Subcutaneous abdominal adipose tissue (tissue), 5 donors: Measurements from ENCODE around the gene EN2.
"Not testable (repeated sequence)": the region's sequence is repeated elsewhere in the genome, so short reads cannot be mapped to it uniquely, and the experiment has no call there.

ENCODE experiments used
- H3K27ac ChIP-seq: one replicate; pipeline ENCODE4 v1.7.0; 2013; ENCODE audit warnings: low read depth, mild to moderate bottlenecking, inconsistent platforms, low read length, moderate library complexity
- H3K27me3 ChIP-seq, 5 donors: one replicate each; pipeline ENCODE4 v1.7.0; 2013; ENCODE audit warnings: low read length in 5 of 5, inconsistent platforms in 1 of 5; ENCODE audit not compliant: control insufficient read depth in 5 of 5, insufficient read depth in 4 of 5
- H3K36me3 ChIP-seq, 5 donors: one replicate each; pipeline ENCODE4 v1.7.0; 2013; ENCODE audit warnings: low read length in 5 of 5; ENCODE audit not compliant: control insufficient read depth in 5 of 5, insufficient read depth in 5 of 5
- H3K4me1 ChIP-seq, 5 donors: one replicate each; pipeline ENCODE4 v1.7.0; 2013; ENCODE audit warnings: low read length in 5 of 5, mild to moderate bottlenecking in 3 of 5, moderate library complexity in 1 of 5; ENCODE audit not compliant: control insufficient read depth in 5 of 5, insufficient read depth in 5 of 5
- H3K4me3 ChIP-seq, 5 donors: one replicate each; pipeline ENCODE4 v1.7.0; 2013; ENCODE audit warnings: low read length in 5 of 5, low read depth in 1 of 5
- H3K9ac ChIP-seq, 5 donors: one replicate each; pipeline ENCODE4 v1.7.0; 2013; ENCODE audit warnings: low read length in 5 of 5, mild to moderate bottlenecking in 4 of 5, moderate library complexity in 3 of 5
- H3K9me3 ChIP-seq, 5 donors: one replicate each; pipeline ENCODE4 v1.7.0; 2013; ENCODE audit warnings: low read length in 5 of 5; ENCODE audit not compliant: control insufficient read depth in 5 of 5
- donor health status: healthy.
- donor health status: healthy.
- donor health status: healthy.
- donor health status: healthy.
- donor health status: healthy.

Gene EN2

DNA sequence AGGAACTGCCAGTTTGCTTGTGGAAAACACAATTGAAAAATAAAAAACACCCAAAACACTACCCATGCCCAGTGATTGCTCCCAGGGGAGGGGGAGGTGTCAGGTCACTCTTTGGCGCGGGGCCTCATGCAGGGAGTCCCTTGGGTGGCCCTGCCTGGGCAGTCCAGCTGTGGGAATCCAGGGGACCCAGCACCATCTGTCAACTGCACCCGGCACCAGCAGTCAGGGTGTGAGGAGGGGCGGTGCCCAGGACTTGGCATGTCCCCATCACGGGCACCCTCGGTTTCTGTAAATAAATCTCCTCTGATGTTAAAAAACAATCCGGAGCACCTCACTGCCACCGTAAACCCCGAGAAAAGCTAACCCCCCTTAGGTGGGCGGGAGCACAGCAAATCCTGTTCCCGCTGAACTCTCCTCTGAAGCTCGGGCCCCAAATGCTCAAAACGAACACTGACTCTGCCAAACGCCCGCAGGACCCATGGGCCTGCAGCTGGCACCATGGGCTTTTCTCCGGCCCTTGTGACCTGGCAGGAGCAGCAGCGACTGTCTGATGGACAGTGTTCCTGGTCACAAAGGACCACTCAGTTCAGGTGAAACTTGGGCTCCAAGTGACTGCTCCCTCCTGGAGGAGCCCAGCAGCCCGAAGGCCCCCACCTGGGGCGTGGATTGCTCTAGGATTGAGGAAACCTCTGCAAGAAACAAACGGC is 18.5 kb upstream of the EN2 start:
- Histone ChIP-seq H3K36me3 (no peaks in the 10 kb centered on the region), H3K9ac (no peak overlapping the region), H3K4me1 (no peaks in the 10 kb centered on the region), H3K4me3 (no peak overlapping the region), H3K9me3 (no peaks in the 10 kb centered on the region), H3K27me3 (peaks cover 27 to 68% (median 52%) of the 10 kb centered on the region in 5 donors), H3K27ac (no peak overlapping the region)

DNA sequence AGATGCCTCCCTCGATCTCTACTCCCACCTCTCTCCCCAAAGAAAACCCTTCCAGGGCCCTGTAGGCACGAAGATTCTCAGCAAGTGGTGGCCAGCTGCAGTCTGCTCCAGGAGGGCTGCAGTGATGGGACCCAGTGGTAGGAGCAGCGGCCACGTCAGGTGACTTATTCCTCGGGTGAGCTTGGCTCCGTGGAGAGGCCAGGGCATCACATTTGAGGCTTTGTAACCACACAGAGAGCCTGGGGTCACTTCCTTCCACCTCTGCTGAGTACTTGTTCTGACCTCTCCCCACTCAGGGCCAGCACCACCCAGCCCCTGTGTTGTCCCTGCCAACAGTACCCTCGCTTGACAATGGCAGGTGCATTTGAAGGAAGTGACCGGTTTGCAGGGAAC is 17.9 kb upstream of the EN2 start:
- Histone ChIP-seq H3K4me1 (no peaks in the 10 kb centered on the region), H3K9ac (no peak overlapping the region), H3K9me3 (no peaks in the 10 kb centered on the region), H3K36me3 (no peaks in the 10 kb centered on the region), H3K4me3 (no peak overlapping the region), H3K27me3 (peaks cover 27 to 69% (median 54%) of the 10 kb centered on the region in 5 donors), H3K27ac (no peak overlapping the region)

DNA sequence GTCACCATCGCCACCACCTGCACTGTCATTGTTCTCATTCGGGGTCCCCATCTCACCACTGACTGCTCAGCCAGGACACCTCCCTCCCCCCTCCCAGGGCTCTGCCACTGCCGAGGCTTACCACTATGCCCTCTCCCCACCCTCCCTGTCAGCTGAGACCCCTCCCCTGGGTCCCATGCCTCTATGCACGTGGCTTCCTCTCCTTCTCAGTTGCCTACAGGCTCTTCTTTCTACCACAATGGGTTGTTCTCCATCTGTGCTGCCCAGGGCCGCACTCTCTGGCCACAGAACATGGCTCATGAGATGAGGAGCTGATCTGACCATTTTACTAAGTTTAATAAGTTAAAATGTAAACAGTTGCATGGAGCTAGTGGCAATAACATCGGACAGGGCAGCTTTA is 16.1 kb upstream of the EN2 start:
- Histone ChIP-seq H3K4me1 (no peaks in the 10 kb centered on the region), H3K27ac (no peak overlapping the region), H3K9me3 (no peaks in the 10 kb centered on the region), H3K36me3 (no peaks in the 10 kb centered on the region), H3K27me3 (peaks cover 13 to 61% (median 47%) of the 10 kb centered on the region in 5 donors), H3K9ac (no peak overlapping the region), H3K4me3 (no peak overlapping the region)

DNA sequence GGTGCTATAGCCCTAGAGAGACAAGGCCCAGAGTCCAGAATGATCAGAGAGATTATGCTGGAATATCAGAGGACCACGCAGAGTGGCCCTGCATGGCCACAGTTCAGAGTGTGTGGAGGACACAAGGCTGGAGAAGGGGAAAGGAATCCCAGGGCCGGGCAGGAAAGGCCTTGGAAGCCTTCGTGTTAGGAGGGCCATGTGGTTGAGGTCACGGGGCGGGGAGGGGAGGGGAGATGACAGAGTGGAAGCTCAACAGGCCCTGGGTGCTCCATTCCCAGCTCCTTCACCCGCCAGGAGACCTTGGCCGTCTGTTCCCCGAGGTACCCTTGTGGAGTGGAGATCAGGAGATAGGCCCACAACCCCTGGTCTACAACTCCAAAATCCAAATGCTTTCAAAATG is 13.2 kb upstream of the EN2 start:
- no peaks in the 10 kb centered on the region for H3K36me3 ChIP-seq
- H3K4me3 ChIP-seq: no peak overlapping the region
- H3K27me3 ChIP-seq: peaks cover 33 to 63% (median 52%) of the 10 kb centered on the region in 5 donors
- H3K9me3 ChIP-seq: no peaks in the 10 kb centered on the region
- H3K27ac ChIP-seq: no peak overlapping the region
- H3K9ac ChIP-seq: no peak overlapping the region
- peaks cover 0 to 14% (median 13%) of the 10 kb centered on the region in 5 donors for H3K4me1 ChIP-seq

DNA sequence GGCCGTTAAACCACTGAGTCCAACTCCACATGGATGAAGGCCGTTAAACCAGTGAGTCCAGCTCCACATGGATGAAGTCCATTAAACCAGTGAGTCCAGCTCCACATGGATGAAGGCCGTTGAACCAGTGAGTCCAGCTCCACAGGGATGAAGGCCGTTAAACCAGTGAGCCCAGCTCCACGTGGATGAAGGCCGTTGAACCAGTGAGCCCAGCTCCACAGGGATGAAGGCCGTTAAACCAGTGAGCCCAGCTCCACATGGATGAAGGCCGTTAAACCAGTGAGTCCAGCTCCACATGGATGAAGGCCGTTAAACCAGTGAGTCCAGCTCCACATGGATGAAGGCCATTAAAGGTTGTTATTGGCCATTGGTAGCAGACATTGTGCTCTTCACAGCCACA is 12.3 kb upstream of the EN2 start:
- not testable (repeated sequence) for H3K36me3 ChIP-seq, H3K4me3 ChIP-seq, H3K9me3 ChIP-seq, H3K9ac ChIP-seq, H3K27ac ChIP-seq
- Histone ChIP-seq H3K4me1 (peaks cover 0 to 16% (median 13%) of the 10 kb centered on the region in 5 donors), H3K27me3 (peaks cover 39 to 64% (median 52%) of the 10 kb centered on the region in 5 donors)

DNA sequence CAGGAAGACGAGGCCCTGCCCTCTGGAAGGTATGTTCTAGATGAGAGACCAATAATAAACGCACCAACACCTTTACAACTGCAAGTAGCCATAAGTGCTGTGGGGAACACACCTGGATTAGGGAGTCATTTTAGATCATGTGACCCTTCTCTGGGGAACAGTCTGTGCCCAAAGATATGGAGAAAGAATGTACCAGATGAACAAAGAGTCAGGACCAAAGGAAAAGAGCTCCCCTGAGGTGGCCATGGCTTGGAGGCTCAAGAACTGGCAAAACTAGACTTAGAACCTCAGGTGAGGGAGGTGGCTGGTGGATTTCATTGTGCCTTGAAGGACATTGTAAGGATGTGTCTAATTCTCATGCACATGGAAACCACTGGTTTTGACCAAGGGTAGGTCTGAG is 10.3 kb upstream of the EN2 start:
- no peak overlapping the region for H3K4me3 ChIP-seq
- peaks cover 51 to 69% (median 58%) of the 10 kb centered on the region in 5 donors for H3K27me3 ChIP-seq
- H3K9ac ChIP-seq: no peak overlapping the region
- H3K36me3 ChIP-seq: no peaks in the 10 kb centered on the region
- H3K27ac ChIP-seq: no peak overlapping the region
- peaks cover 0 to 16% (median 13%) of the 10 kb centered on the region in 5 donors for H3K4me1 ChIP-seq
- H3K9me3 ChIP-seq: no peaks in the 10 kb centered on the region

DNA sequence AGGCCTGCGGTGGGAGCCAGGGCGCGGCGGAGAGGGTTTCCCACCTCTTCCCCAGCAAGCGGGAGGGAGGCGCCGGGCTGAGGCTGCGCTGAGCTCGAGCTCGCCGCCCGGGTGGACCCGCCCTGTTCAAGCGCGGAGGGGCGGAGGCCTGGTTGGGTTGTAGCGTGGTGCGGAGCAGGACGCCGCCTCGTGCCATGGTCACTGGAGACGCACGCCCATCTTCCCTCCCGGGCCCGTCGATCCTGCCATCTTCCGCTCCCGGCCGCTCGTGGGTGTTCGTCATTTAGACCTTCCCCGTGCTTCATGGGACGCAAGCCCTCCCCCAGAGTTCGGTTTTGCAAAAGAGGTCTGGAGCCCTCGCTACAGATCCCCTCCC is 9.3 kb upstream of the EN2 start:
- H3K9me3 ChIP-seq: no peaks in the 10 kb centered on the region
- H3K36me3 ChIP-seq: no peaks in the 10 kb centered on the region
- no peak overlapping the region for H3K27ac ChIP-seq
- H3K4me3 ChIP-seq: no peak overlapping the region
- peaks cover 0 to 17% (median 13%) of the 10 kb centered on the region in 5 donors for H3K4me1 ChIP-seq
- H3K27me3 ChIP-seq: peaks cover 55 to 73% (median 62%) of the 10 kb centered on the region in 5 donors
- no peak overlapping the region for H3K9ac ChIP-seq

DNA sequence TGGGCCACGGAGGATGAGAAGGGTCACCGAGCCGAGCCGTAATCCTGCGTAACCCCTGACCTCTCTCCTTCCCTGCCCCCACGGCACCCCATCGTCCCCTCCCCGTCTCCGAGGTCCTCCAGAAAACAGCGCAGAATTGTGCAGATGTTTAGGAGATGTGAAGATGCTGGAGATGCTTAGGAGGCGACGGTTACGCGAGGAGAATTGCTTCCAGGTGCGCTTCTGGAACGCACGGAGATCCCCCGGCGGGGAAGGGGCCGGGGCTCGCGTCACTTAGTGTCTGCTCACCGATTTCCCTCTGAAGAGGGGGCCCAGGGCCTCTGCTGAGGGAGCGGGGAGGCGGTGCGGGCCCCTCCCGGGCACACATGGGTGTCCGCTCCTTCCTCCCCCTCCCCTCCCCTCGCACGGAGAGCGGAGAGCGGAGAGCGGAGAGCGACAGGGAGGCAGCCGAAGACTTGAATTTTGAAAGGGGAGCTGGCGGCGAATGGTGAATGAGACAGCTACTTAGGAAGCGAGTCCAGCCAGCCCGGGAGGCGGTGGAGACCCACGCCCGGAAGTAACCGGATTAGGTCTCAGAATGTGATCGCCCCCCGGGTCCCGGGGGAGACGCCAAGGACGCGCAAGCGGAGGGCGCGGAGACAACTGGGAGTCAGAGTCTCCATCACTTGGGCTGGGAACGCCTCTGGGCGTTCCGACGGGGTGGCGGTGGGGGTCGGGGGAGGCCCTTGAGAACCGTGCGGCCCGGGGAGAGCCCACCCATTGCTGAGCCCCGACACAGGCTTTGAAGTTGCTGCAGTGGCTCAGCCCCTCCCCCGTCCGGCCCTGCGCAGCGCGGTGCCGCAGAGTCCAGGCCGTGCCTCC is 8.7 kb upstream of the EN2 start:
- no peak overlapping the region for H3K27ac ChIP-seq
- H3K9me3 ChIP-seq: no peaks in the 10 kb centered on the region
- H3K36me3 ChIP-seq: no peaks in the 10 kb centered on the region
- H3K4me1 ChIP-seq: peaks cover 0 to 23% (median 16%) of the 10 kb centered on the region in 5 donors
- H3K9ac ChIP-seq: no peak overlapping the region
- H3K4me3 ChIP-seq: no peak overlapping the region
- peaks cover 58 to 79% (median 67%) of the 10 kb centered on the region in 5 donors for H3K27me3 ChIP-seq

DNA sequence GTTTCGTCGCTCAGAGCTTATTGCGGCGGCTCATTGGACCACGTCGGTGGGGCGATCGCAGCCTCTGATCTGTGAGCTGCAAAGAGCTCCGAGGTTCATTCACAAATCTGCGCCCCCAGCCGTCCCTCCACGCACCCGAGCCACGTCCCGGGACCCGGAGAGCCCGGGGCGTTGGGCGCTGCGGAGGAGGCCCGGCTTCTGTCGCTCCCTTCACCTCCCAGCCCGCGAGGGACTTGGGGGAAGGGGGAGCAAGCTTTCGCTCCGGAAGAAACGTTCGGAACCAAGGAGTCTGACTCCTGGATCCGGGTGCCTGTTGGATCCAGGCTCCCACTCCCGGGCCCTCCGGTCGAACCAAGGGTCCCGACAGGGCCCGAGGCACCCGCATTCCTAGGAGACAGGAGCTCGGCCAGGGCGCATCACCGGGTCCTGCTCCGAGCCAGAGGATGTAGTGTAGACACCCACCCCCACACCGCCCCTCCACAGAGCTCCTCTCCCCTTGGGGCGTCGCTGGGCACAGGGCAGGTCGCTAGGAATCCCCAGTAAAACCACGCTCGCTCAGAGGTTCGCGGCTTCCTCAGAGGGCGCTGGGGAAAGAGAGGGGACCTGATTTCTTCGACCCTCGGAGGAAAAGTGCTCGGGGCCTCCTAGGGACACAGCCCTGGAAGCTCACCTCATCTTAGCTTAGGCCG is 7.9 kb upstream of the EN2 start:
- no peak overlapping the region for H3K27ac ChIP-seq
- H3K4me3 ChIP-seq: no peak overlapping the region
- H3K27me3 ChIP-seq: peaks cover 65 to 82% (median 73%) of the 10 kb centered on the region in 5 donors
- peaks cover 0 to 28% (median 19%) of the 10 kb centered on the region in 5 donors for H3K4me1 ChIP-seq
- no peak overlapping the region for H3K9ac ChIP-seq
- H3K36me3 ChIP-seq: no peaks in the 10 kb centered on the region
- no peaks in the 10 kb centered on the region for H3K9me3 ChIP-seq

DNA sequence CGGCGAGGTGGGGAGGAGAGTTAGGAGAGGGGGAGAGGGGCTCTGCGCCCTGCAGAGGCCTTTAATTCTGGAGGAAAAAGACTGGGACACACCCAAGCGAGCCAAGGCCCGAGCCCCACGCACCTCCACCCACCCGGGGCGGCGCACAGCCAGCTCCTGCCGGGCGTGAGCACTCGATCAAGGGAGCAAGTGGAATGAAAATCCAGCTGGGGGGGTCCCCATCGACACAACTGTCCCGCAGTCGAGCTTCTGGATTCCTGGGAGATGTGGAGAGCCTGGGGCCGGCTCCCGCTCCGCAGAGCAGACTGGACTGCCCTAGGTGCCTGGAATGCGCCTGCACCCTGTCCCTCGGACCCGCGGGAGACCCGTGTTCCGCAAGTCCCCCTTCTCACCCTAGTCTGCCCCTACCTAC is 7.4 kb upstream of the EN2 start:
- Histone ChIP-seq H3K27me3 (peaks cover 70 to 88% (median 78%) of the 10 kb centered on the region in 5 donors), H3K9me3 (no peaks in the 10 kb centered on the region), H3K9ac (no peak overlapping the region), H3K36me3 (no peaks in the 10 kb centered on the region), H3K4me1 (peaks cover 0 to 28% (median 19%) of the 10 kb centered on the region in 5 donors), H3K4me3 (no peak overlapping the region), H3K27ac (no peak overlapping the region)
